Measurements from ENCODE around the gene NXNL2. TPM values are rescaled to one million over a fixed set of nuclear protein-coding genes. Genes with fewer than 3 reads are reported as not detected.

The NXNL2 gene
- total RNA-seq, 1 donor from 2014 or later, result 0.70 TPM

DNA sequence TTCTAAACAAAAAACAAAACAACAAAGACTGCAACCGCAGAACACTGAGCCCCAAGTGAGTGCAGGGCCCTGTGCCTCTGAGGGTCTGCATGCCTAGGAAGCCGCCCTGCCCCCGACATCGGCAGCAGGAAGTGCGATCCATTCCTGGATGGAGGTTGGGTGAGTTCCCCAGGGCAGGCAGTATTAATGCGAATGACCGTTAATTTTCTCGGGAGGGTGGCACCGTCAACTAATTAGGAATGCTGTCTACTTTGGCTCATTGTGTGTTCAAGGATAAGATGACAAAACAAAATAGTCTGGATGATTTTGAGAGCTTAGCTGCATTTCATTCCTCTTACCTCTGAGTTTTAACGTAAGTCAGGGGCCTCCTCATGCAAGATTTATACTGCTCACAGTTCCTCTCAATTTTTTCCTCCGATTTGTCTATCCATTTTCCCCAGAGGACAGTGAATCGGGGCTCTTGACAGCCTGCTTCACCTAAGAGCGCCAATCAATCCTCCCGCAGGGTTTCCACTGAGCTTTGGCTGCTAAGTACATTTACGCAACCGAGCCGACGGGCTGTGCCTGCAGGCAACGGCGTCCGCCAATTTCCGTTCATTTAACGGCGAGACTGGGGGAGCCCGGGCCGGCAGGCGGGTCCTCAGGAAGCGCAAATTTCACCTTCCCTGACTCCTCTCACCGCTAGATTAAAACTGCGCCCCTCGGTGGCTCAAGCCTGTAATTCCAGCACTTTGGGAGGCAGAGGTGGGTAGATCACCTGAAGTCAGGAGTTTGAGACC is 2.9 kb upstream of the NXNL2 start:
- no peak for DNase-seq (ENCODE audit: low spot score)

DNA sequence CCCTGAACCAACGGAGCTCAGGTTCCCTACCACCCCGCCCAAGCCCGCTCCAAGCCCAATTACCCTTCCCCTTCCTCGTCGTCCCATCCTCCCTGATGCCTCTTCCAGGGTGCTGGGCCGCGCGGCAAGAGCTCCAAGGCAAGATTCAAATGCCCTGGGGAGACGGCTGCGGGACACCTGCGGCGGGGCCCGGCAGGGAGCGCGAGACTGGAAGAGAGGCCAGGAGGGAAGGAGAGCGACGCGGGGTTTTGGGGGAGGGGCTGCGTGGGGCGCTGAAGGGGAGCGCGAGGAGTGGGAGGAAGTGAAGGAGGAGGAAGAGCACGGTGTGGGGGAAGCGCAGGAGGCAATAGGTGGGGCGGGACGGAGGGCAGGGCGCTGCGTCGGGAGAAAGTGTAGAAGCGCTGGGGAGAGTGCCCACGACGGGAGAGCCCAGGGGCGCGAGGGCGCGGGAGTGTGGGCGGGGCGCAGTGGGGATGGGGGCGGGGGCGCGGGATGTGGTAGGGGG is 975 bp upstream of the NXNL2 start:
- no peak for DNase-seq (ENCODE audit: low spot score)

DNA sequence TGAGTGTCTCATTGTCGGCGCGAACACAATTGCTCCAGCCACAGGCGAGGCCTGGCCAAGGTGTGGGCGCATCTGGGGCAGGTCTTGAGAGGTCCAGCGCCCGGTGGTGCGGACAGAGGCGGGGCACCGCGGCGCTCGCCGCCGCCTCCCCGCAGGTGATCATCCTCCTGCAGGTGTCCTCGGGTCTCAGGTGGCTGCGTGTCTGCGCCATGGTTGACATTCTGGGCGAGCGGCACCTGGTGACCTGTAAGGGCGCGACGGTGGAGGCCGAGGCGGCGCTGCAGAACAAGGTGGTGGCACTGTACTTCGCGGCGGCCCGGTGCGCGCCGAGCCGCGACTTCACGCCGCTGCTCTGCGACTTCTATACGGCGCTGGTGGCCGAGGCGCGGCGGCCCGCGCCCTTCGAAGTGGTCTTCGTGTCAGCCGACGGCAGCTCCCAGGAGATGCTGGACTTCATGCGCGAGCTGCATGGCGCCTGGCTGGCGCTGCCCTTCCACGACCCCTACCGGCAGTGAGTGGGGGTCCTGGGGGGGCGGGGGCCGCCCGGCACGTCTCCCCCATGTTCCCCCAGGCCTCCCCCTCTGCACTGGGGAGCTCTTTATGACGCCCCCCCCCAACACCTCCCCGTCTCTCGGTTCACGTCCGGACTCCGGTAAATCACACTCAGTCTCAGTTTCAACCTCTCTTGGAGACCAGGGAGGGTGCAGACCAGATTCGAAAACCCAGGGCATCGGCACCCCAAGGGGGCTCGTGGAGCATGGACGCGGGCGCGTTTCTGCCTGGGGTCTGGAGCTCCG is 446 bp downstream of the NXNL2 start:
- no peak for DNase-seq (ENCODE audit: low spot score)

DNA sequence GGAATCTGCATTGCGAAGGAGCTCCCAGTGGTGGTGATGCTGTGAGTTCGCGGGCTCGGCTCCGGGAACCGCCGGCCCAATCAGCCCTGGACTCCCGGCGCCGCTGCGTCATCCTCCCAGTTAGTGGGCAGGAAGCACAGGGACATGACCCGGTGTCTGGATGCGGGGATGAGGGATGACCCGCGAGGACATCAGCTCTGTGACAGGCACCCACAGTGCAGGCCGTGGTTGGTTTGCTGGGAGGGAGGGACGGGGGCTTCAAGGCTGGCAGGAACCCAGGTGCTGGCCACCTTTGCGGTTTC is 996 bp downstream of the NXNL2 start:
- no peak for DNase-seq (ENCODE audit: low spot score)

DNA sequence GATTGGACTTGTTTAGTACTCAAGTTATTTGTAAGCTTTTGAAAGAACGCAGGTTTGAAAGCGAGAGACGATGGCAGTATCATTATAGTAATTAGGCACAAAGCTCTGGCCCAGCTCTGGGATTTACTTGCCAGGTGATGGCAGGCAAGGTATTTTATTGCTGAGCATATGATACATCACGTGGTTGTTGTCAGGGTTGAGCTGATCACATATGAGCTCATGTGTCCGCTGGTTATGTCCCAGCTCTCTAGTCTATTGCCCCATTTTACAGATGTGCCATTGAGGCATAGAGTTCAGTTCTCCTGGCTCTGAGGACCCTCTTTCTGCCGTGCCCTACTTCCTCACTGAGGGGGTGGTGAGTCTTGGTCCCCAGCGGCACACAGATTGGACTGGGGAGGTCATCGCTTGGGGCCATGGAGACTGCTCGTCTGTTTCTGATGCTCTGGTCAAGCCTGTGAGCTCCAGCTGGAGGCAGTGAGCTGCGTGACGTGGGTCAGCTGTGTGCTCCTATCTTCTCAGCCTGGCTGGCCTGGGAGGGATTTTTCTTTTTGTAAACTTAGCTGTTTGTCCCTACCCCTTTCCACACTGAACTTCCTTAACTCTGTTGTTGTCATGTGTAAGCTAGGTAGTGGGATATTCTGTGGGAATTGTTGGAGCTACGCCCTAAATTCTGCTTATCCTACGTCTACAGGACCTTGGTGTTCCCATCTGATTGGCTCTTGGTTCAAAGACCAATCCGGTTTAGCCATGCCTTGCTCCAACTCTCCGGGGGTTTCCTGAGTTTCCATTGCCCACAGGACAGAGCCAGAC is 2.2 kb downstream of the NXNL2 start:
- DNase-seq (ENCODE audit: low spot score), result no peak

DNA sequence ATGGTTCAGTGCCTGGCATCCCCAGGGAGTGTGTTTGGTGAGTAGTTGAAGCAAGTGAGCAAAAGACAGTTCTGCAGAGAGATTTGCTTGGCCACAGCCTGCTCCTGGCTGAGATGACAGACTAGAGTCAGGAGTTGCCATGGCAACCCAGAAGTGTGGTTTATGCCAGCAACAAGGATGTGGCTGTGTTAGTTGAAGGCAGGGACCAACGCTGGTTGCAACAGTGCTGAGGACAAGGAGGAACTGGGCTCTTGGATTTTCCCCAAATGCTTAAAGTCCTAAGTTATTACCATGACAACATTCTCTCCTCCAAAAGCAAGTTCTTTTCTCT is 2.7 kb downstream of the NXNL2 start:
- DNase-seq (ENCODE audit: low spot score), result peak; percentile 72

DNA sequence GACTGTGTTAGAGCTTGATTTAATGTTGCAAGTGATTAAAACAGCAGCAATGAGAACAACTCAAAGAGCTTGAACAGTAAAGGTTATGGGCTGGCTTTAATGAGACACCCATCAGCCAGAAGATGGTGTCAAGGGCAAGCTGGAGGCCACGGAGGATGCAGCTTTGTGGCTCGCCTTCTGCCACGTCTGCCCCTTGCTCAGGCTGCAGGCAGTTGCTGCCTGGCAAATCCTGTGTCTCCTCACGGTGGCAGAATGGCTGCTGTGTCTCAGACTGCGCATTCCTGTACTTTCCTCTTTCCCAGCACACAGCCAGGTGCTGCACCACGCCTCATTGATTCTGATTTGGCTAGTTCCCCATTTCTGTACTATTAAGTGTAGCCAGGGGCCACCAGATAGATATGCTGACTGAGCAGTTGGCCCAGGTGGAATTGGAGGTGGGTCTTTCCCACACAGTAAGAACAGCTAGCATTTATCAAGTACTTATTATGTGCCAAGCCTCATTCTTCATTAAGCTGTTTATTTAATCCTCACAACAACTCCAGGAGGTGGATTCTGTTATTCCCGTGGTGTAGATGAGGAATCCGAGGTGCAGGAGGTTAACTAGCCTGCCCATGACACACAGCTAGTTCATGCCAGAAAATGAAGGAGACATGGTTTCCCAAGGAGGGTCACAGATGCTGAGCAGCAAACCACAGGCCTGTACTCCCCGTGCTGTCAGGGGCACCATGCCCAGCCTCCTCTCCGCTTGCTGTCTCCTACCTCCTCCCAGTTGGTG is 3.5 kb downstream of the NXNL2 start:
- DNase-seq (ENCODE audit: low spot score), result no peak

DNA sequence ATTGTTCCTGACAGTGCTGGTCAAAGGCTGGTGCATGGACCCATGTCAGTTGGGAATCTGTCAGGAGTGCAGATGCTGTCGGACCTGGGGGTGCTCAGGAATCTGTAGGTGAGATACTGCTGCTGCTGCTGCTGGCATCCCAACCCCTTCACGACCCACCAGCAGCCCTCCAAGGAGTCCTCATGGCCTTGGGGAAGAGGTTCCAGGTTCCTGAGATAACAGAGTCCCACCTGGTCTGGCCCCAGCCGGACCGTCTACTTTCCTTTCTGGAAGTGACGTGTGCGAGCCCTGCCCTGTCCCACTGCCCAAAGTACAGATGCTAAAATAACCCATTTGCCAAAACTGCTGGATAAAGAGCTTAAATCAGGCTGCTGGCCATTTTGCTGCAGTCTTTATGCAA is 4.3 kb downstream of the NXNL2 start:
- no peak for DNase-seq (ENCODE audit: low spot score)

DNA sequence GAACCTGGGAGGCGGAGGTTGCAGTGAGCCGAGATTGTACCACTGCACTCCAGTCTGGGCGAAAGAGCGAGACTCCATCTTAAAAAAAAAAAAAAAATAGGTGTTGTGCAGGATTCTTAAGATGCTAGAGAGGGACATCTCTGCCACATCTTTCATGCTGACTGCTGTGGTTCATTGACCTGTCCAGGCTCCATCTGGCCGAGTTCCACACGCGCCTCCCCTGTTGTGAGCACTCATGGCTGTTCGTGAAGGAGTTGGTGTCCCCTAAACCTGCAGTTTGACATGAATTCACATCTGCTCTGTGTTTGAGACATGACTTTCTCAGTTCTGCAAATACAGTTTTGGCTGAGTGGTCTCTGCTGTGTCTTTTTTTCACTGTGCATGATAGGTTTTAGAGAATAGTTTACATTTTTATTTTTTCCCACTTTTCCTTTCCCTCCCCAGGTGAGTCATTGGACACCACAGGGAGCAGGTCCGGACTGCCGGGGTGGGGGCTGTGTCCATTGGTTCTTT is 5.3 kb downstream of the NXNL2 start:
- DNase-seq (ENCODE audit: low spot score), result no peak

DNA sequence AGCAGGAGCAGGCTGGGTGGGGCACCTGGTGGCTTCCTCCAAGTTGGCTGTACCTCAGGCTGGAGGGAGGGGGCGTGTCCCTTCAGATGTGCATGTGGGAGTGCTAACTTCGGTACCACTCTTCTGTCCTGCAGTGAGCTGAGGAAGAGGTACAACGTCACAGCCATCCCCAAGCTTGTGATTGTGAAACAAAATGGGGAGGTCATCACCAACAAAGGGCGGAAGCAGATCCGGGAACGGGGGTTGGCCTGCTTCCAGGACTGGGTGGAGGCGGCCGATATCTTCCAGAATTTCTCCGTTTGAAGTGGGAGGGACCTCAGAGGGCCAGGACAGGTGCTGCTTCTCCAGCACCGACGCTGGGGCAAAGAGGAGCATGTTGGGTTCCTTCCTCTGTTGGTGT is 9.3 kb downstream of the NXNL2 start:
- no peak for DNase-seq (ENCODE audit: low spot score)

DNA sequence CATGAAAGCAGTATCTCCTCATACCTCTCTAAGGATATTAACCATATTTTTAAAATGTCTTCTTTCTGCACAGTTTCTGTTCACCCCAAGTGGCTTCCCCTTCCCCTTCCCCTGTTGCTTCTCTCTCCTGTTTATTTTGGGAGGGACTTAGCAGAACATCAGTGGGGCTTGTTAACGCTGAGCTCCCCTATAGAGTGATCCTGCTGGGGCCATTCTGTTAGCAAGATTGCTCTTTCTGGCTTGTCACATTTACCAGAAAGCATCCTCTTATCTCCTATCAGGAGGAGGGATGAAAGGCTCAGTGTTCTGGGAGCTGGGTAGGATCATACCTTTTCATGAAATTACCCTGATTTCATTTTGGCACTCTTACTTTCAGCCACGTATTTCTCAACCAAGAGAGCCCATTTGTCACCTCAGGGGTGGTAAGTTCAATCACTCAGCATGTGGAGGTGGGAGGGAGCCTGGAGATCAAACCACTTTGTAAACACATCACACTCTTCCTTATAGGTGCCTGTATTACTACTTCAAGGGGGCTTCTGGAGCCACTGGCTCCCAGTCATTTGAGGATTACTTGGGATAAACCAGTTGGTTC is 16.7 kb downstream of the NXNL2 start:
- DNase-seq (ENCODE audit: low spot score), result no peak

DNA sequence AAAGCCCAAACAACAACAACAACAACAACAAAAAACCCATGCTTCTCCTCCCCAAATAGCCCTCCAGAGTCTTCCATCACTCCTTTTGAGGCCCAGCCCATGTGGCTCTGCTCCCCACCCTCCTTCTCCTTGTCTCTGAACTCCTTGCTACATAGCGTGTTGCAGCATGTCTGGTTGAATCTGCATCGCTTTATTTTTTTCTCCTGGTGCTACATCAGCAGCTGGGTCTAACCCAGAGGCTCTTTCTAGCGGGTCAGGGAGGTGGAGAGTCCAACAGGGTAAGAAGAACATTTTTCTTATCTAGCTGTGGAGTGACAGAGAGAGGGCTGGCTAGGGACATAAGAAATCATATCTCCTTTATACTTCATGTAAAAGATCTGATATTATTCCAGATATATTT is 18.4 kb downstream of the NXNL2 start:
- no peak for DNase-seq (ENCODE audit: low spot score)

DNA sequence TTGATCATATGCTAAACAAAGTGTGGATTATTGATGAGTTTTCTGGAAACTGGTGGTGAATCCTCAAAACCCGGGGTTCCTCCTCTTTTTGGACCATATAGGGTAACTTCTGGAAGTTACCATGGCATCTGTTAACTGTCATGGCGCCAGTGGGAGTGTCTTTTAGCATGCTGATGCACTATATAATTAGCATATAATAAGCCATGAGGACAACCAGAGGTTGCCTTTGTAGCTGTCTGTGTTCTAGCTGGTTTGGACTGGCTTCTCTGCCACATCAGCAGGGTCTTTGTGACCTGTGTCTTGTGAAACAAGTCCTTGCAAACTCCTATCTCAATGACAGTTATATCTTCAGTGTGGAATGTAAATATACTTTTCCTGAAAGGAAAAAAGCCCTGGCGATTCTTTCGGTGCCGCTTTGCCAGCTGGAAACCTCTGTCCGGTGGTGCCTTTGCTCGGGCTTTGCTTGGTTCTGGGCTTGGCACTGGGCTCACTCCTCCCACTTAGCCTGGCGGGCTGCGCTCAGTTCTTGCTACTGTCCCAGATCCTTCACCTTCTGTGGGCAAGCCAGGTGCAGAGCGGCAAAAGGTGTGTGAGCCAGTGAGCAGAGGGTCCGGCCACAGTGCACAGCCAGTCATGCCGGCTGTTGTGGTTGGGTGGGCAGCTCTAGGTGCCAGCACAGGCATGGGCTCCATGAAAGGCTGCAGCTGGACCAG is 20.4 kb downstream of the NXNL2 start:
- DNase-seq (ENCODE audit: low spot score), result no peak

DNA sequence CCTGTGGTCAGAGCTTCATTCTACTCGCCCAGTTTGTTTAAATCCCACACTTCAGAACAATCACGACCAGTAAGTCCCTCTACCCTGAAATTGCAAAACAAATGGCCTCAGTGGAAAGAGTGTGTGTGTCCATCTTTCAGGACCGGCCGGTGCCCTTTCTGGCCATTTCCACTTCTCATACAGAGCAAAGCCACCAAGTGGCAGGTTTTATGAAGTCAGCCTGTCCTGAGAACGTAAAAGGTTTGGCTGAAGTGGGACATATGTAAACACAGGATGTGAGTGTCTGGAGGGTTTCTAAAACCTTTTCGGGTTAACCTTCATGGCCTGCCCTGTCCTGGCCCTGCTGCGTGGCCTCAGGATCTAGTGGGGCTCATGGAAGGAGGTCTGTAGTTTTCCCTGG is 24.7 kb downstream of the NXNL2 start:
- no peak for DNase-seq (ENCODE audit: low spot score)

DNA sequence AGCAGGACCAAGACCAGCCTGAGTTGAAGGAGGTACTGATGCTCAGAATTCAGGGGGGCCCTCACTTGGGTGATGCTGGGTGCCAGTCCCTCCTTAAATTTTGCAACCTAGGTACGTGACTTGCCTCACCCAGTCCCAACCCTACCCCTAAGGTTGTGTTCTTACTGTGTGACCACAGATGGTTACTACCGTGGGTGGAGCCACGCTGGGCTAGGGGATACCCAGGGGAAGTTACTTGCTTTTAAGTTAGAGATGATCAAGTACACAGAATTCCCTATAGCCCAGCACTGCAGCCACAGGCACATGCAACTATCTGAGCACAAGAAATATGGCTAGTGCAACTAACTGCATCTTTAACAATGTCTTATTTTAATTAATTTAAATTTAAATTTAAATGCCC is 32.9 kb downstream of the NXNL2 start:
- DNase-seq (ENCODE audit: low spot score), result no peak

DNA sequence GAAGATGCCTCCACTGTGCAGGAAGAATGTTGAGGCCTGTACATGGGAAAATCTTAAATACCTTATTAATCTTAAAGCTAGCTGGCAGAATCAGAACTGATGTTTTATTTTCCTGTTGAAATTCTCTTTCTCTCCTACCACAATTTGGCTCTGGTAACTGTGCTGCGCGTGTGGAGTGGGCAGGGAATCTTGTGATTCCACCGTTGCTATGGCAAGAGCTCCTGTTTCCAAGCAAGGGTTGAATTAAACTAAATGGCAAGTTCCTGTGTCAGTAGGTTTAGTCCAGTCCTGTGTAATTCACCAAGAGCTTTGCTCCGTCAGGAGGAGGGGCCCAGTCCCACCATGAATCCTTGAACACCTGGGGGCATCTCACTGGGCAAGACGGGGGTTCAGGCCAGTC is 36.4 kb downstream of the NXNL2 start:
- no peak for DNase-seq (ENCODE audit: low spot score)

DNA sequence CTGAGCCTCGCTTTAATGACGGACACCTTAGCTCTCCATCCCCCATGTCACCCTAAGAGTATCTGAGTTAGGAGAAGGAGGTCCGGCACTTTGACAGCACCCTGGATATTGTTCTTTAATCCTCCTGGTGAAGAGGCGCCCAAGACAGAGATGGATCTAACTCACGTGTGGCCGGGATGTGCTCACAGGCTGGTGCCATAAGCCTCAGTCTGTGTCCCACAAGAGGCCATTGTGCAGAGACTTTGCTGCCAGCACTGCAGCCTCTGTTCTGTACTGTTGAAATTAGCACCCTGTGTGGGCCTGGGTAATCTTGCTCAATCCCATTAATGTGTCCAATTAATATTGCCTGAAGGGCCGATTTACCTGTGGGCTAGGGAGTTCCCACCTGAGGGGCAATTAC is 37.7 kb downstream of the NXNL2 start:
- no peak for DNase-seq (ENCODE audit: low spot score)

DNA sequence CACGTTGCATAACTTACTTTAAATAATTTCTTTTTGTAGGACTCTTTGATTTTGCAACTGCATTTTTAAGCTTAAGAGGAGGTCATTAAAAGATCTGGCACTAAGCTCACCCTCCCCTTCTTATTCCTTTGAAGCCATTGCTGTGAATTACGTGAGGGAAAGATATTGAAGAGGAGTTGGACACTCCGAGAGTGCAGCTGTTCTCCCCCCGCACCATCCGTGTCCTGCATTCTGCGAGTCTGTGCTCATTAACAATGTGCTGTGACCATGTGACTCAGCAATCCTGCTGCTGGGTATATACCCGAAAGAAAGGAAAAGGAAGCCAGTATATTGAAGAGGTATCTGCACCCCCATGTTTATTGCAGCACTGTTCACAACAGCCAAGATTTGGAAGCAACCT is 40.0 kb downstream of the NXNL2 start:
- no peak for DNase-seq (ENCODE audit: low spot score)

DNA sequence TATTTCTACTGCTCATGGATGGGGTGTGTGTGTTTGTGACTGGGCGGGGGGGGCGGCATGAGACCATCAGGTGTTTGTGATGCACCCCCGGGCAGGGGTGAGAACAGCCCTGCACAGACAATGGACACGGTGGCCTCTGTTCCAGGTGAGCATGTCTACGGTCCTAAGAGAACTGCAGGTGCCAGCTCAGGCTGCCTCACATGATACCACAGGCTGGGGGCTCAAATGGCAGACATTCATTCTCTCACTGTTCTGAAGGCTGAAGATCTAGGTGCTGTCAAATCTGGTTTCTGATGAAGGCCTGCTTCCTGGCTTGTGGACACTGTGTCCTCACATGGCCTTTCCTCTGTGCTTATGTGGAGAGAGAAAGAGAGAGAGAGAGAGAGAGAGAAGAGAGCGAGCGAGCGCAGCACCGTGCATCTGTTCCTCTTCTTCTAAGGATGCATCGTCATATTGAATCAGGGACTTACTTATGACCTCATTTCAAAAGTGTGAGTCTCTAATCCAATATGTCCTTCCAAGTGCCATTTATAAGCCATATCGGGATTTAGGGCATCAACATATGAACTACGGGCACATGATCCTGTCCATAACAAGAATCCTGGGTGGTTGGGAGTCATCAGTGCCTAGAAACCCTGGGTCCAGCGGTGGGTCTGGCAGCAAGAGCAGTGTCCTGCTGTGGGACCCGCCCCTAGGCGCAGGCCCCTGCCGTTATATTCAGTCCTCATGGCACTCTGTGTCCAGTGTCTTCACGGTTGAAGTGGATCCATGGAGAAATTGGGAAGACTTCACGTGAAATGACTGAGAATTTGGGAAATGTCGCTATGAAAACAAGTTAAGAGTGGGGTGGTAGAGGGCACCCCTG is 42.5 kb downstream of the NXNL2 start:
- peak; percentile 14 for DNase-seq (ENCODE audit: low spot score)

Data from ureter (tissue), 1 donor.